GM12878 (cell line): Measurements from ENCODE around the gene CASS4. TPM values are rescaled to one million over a fixed set of nuclear protein-coding genes. Genes with fewer than 3 reads are reported as not detected.

ENCODE experiments used
- ATF3 ChIP-seq: IDR thresholded peaks from 2 replicates; pipeline ENCODE4 v1.6.1; 2011; ENCODE audit warnings: low read depth, mild to moderate bottlenecking, low read length, moderate library complexity, borderline replicate concordance; ENCODE audit errors: extremely low read depth
- CBX3 ChIP-seq: fragments of 200-600 bp; sonication (generic); IDR thresholded peaks from 2 replicates; pipeline ENCODE4 v1.6.1; 2016; ENCODE audit warnings: low read depth, borderline replicate concordance
- E2F4 ChIP-seq: IDR thresholded peaks from 2 replicates; pipeline ENCODE4 v1.6.1; 2012; ENCODE audit warnings: low read depth, low read length, improper control_type of control experiment
- EED ChIP-seq: sonication (generic); IDR thresholded peaks from 2 replicates; pipeline ENCODE4 v1.6.1; 2016; ENCODE audit warnings: antibody characterized with exemption, low read depth
- FOXK2 ChIP-seq: fragments of 450-650 bp; IDR thresholded peaks from 2 replicates; pipeline ENCODE4 v1.6.1; 2017; ENCODE audit warnings: mild to moderate bottlenecking, moderate library complexity
- KDM1A ChIP-seq: fragments of 200-600 bp; sonication (generic); IDR thresholded peaks from 2 replicates; pipeline ENCODE4 v1.6.1; 2016; ENCODE audit warnings: borderline replicate concordance
- NFIC ChIP-seq: IDR thresholded peaks from 2 replicates; pipeline ENCODE4 v1.6.1; 2012; ENCODE audit warnings: low read depth, mild to moderate bottlenecking, inconsistent platforms, low read length, moderate library complexity
- NFYB ChIP-seq: IDR thresholded peaks from 2 replicates; pipeline ENCODE4 v1.6.1; 2011; ENCODE audit warnings: low read depth, mild to moderate bottlenecking, low read length, improper control_type of control experiment, moderate library complexity; ENCODE audit not compliant: insufficient read depth
- SIN3A ChIP-seq: IDR thresholded peaks from 2 replicates; pipeline ENCODE4 v1.6.1; 2012; ENCODE audit warnings: low read depth, low read length, improper control_type of control experiment
- SRF ChIP-seq, 2 experiments: IDR thresholded peaks; 2 replicates each; pipeline ENCODE4 v1.6.1; 2011; ENCODE audit warnings: low read depth in 2 of 2, low read length in 2 of 2, mild to moderate bottlenecking in 1 of 2, moderate library complexity in 1 of 2
- TCF12 ChIP-seq: IDR thresholded peaks from 2 replicates; pipeline ENCODE4 v1.6.1; 2011; ENCODE audit warnings: low read depth, mild to moderate bottlenecking, low read length
- polyA plus RNA-seq, 11 experiments: library from polyadenylated mRNA; depleted of rRNA in 4 of 11; unstranded in 6 of 11; stranded (reverse) in 5 of 11; fragments of >200 nt; fragmentation: Nextera tagmentation in 4 of 11; fragmentation: Illumina TruSeq in 1 of 11; extraction: Ambion mirVana in 4 of 11; extraction: Trizol in 1 of 11; gene quantifications; 1 replicate in 1 of 11; 2 replicates in 10 of 11; pipeline versions ENCODE4 v1.2.1 to v1.2.3, GENCODE V29; 2011 to 2016; ENCODE audit warnings: inconsistent platforms in 2 of 11, missing spikeins in 2 of 11, low read depth in 1 of 11
- total RNA-seq, 4 experiments: library from RNA; depleted of rRNA in 3 of 4; stranded (reverse); fragments of >200 nt in 3 of 4; fragmentation: Illumina TruSeq in 1 of 4; extraction: Trizol in 1 of 4; gene quantifications; 2 replicates each; pipeline versions ENCODE4 v1.2.1 to v1.2.3, GENCODE V29; 2013 to 2021

The CASS4 gene
- total and polyA plus RNA-seq, 10 of the 15 experiments (the other 5 are each of a cell fraction or from before 2014, with no cell fraction given), result 0.04 to 0.24 (median 0.11) TPM; not detected in 1

- no peak for TF ChIP-seq NFYB
- peak; percentile 80; the same call in 1 of the 2 replicates for TF ChIP-seq ATF3
- 0 out of 2 replicates have a peak, but pooled peaks have one; percentile 38 for TF ChIP-seq FOXK2
- TF ChIP-seq NFIC, result no peak
- TF ChIP-seq SIN3A, result peak; percentile 89
- peak; percentile 61 to 87; a peak in 3 of 4 replicates for TF ChIP-seq SRF (IDR thresholded peaks at IDR 0.05; ENCODE audit: low read depth in 2 of 2, low read length in 2 of 2)
- no peak for TF ChIP-seq TCF12
- TF ChIP-seq EED, result peak; percentile 68; the same call in 1 of the 2 replicates
- TF ChIP-seq KDM1A, result no peak
- TF ChIP-seq E2F4, result peak; percentile 43; the same call in 1 of the 2 replicates
- TF ChIP-seq CBX3, result no peak
Measured at GRCh38 chr20:56468316-56469076, 56.4 kb downstream of the CASS4 start, which contains the start of gene RTF2 (continued).
